NCI-H526 treated with DMSO at 0.1 percent for 48 hours (cell line): Measurements from ENCODE around the gene TNFRSF21.
"Not testable (repeated sequence)": the region's sequence is repeated elsewhere in the genome, so short reads cannot be mapped to it uniquely, and the experiment has no call there.

Source experiments
- DNase-seq: peaks from one replicate; lab custom pipeline; 2025; lab: John Stamatoyannopoulos, UW

Gene TNFRSF21, protein sequence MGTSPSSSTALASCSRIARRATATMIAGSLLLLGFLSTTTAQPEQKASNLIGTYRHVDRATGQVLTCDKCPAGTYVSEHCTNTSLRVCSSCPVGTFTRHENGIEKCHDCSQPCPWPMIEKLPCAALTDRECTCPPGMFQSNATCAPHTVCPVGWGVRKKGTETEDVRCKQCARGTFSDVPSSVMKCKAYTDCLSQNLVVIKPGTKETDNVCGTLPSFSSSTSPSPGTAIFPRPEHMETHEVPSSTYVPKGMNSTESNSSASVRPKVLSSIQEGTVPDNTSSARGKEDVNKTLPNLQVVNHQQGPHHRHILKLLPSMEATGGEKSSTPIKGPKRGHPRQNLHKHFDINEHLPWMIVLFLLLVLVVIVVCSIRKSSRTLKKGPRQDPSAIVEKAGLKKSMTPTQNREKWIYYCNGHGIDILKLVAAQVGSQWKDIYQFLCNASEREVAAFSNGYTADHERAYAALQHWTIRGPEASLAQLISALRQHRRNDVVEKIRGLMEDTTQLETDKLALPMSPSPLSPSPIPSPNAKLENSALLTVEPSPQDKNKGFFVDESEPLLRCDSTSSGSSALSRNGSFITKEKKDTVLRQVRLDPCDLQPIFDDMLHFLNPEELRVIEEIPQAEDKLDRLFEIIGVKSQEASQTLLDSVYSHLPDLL

DNA sequence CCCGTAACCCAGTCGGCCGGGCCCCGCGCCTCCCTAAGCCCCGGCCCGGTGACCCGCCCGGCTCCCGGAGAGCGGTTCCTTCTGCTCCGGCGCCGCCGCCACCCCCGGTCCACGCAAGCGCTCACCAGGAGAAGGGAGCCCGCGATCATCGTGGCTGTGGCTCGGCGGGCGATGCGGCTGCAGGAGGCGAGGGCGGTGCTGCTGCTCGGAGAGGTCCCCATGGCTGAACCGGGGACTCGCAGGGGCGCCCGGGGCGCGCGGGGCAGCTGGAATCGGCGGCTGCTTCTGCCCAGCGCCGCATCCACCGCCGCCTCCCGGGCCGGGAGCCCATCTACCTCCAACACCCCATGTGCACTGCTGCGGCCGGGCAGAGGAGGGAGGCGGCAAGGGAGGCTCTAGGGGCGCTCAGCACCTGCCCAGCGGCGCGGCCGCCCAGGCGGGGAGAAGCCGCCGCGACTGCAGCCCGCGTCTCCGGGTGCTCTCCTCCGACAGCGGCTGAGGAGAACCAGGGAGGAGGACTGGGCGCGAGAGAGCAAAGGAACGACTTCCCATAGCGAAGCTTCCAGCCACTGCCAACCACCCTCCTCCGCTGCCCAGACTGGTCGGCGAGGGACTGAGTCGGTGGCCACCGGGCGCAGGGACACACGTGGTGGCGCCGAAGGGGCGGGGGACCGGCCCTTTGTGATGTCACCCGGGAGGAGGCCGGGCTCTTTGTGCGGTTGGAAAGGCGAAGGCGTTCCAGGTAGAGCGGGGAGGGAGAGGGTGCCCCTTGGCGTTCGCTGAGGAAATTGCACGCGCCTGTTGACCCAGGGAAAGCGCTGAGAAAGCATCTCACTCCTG is at the start of gene TNFRSF21:
Gene TNFRSF21 (minus strand): TSS at position 615 of the 840 bp plus-strand sequence. CDS start 394 bp downstream, at position 221.
- peak; percentile 87 for DNase-seq

DNA sequence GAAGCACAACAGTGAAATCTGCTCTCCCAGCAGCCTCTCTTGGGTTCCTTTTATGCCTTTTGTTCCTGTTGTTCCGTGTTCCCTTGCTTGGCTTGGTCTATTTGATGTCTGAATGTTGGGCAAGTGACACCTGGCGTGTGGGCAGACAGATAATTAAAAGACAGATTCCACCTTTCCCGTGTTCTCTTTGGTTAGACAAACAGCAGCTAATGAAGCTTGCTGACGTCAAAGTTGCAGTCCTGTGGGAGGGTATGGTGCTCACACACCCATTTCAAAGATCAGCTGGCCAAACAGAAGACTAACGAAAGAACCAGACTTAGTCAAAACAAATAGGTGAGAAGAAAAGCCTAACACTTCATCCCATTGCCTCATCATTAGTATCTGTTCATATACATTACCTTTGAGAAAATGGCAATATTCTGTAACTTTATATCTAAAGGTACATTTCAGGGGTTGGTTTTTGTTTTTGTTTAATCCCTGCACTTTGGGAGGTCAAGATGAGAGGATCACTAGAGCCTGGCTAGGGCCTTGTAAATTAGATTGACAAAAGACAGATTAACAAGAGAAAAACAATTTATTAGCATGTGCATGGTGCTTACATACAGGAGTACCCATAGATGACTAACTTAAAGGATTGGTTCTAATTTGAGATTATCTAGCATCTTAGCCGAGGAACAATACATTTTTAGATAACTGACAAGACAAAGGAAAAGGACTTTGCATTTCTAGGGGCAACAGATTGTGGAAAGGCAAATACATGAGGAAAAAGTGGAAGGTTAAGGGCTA is 48.9 kb upstream of the TNFRSF21 start:
- no peak for DNase-seq

DNA sequence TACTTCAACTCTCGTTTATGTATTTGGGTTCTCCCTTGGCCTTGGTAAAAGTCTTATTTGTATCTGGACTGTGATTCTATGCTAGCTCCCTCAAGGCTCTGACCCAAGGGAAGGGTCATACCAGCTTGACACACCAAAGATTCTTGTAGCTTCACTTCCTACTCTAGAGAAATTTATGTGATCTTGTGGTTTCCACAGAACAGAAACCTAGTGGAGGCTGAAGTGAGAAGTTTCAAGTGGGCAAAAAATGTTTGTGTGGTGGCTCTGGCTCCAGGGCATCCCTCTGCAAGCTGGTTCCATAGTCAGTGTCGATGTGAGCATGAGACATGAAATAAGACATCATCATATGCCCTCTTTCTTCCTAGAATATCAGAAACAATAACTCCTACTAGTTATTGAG is 48.1 kb upstream of the TNFRSF21 start:
- DNase-seq = no peak

DNA sequence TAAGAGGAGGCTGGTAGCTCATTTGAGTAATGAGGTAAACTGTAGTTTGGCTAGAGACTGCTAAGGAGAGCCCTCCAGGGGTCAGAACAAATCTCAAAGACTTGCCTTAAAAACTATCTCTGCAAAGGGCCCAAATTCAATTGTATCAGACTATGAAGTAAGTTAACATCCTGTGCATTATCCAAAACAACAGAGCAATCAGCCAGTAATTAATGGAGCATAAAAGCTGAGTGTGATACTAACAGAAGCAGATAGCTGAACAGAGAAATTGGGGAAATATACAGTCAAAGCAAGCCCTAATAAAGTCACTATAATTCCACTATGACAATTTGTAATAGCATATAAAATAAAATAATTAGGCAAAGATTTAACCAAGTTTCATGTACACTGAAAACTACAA is 45.8 kb upstream of the TNFRSF21 start:
- no peak for DNase-seq

DNA sequence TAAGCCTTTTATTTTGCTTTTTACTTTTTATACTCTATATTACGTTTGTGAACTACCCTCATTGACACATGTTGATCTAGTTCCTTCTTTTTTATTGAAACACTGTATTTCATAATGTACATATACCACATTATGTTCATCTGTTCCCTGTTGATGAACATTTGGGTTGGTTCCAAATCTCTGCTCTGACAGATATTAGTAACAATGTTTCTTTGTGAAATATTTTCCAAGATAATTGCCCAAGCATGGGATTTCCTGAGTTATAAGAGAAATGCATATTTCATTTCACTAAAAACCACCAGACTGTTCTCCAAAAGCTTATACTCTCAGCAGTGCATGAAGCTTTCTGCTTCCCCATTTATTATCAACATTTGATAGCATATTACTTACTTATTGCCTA is 44.2 kb upstream of the TNFRSF21 start:
- no peak for DNase-seq

DNA sequence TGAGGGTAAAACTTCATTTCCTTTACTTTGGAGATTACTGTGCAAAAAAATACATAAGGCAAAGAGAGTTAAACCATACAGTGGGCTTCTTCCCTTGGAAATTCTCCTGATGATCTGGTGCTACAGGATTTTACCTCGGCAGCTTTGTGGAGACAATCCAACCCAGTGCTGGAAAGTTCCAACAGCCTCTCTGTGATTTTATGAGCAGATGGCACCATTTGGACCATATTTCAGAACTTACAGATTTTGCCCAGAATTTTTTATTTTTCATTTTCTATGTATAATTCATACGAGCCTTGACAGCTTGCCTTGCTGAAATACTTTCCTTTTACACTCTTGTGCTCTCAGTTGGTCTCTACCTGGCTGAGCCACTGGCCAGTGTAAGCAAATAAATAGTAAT is 43.3 kb upstream of the TNFRSF21 start:
- no peak for DNase-seq

DNA sequence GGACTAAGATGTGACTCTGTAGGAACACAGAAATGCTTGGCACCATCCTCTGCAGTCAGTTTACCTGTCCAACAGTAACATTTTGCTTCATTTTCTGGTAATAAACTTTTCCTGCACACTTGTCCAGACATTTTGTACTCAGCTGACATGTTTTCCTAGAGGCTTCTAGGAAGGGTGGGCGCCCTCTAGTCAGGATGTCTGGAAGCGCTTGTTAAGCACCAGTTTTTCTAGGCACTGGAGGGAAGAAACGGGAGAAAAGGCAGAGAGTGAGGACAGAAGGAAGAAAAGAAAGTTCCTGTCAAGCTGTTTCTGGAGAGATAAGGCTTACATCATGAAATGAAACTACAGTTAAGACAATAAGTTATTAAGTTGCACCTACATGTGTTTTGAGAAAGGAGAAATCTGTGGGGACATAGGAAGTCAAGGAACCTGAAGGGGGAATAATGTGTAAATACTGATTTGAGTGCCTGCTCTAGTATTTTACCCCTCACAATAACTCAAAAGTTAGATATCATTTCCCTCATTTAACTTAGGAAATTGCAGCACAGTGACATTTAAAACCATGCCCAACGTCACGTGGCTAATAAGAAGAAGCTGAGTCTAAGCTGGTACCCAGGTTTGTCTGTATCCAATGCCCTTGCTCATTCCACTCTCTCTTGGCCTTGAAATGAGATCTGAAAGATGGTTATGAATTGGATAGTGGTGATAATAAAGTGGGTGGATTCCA is 42.7 kb upstream of the TNFRSF21 start:
- DNase-seq = no peak

DNA sequence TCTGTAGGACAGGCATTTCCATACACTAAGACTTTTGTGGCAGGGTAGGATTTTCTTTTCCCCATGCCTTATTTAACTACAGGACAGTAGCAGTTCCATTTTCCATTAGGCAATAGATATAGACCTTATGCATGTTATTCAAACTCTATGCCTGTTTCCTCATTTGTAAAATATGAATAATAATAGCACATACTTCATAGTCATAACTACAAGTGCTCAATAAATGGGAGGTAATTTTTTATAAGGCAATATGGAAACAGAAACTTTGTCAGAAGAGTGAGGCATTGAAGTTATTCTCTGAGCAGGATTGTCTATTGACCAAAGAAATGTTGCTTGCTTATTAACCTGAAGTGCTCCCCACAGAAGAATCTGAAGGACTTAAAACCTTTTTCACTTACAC is 41.9 kb upstream of the TNFRSF21 start:
- DNase-seq = no peak

DNA sequence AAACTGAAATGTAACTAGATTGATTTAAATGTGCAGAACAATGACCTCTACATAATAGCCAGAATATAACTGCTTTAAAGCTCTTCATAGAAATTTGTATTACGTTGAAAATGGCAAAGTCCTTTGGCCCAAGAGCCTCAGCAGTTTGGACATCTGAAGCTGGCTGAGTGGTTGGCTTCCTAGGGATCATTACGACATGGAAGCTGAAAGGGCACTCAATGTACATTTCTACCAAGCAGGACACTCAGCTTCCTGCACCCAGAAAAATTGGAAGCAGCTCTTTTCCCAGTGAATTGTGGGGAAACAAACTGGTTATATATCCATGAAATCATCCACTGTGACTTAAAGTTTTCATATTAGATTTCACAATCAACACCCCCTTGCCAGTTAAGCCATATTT is 40.2 kb upstream of the TNFRSF21 start:
- no peak for DNase-seq

DNA sequence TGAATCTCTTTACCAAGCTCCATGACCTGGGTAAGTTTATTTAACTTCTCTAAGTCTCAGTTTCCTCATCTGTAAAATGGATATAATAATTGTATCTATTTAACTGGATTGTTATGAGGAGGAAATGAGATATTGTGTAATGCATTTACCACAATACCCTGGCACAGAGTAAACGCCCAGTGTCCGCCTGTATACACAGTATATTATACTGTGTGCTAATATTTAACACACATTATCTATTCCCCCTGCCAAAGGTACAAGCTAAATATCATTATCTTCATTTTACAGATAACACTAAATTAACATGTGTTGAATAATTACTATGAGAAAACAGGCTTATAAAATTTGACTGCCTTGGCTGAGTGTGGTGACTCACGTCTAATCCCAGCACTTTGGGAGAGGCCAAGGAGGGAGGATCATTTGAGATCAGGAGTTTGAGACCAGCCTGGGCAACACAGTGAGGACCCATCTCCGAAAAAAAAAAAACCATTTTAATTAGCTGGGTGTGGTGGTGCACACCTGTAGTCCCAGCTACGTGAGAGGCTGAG is 38.7 kb upstream of the TNFRSF21 start:
- DNase-seq = no peak

DNA sequence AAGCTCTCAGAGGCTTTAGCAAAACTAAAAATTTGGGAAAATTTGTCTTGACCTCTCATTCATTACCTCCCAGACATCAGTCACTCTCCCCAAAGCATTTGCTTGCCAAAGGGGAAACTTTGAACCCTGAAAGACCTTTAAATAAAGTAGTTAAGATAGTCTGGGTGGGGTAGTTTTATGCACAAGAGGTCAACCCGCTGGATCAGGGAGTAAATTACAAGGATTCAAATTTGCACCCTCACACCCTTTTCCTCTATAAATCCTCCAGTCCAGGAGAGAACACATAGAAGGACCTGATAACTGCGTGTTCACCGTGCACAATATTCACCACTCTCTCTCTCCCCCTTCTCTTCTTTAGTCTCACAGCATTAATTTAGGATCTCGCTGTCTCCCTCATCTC is 36.1 kb upstream of the TNFRSF21 start:
- no peak for DNase-seq

DNA sequence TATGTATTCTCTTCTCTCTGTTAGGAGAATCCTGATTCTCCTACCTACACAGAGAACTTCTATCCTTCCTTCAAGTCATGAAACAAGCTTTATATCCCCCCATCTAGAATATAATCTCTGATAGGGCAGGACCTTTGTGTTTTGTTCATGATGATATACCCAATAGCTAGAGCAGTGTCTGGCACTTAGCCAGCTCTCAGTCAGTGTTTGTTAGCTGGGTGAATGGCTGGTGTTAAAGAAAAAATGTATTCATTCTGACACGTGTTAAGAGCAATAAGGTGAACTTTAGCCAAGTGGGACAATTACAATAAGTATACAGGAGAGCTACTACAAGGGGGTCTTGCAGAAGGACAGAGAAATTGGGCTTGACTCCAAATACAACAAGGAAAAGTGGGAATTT is 34.3 kb upstream of the TNFRSF21 start:
- no peak for DNase-seq

DNA sequence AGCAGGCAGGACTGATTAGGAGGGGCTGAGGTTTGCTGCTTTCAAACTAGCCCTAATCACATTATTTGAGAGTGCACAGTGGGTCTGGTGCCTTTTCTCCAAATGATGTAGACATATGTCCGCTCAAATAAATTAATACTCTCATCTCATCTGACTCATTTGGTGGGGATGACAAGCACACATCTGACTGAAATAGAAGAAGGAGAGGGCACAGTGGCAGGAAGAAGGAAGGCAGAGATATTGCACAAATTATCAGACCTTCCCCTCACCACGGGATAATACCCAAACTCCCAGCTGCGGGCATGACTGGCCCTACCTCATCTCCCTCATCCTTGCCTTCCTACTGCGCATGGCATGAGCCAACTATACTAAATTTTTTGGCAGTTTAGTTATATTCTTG is 33.9 kb upstream of the TNFRSF21 start:
- DNase-seq = no peak

DNA sequence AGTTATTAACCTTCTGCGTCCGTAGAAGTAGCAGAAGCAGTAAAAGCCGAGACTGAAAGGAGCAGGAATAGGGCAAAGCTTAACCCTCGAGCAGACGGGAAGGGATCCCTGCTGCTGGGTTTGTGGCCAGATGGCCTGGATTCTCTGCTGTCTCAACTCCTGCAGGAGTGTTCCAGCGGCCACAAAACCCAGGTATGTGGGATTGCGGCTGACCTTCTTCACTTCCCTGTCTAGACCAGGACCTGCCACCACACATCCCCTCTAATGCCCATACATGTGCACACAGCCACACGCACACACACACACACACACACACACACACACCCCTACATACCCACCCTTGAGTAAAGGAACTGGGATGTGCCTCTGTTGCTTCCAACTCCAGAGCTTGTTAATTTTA is 33.1 kb upstream of the TNFRSF21 start:
- DNase-seq = no peak

DNA sequence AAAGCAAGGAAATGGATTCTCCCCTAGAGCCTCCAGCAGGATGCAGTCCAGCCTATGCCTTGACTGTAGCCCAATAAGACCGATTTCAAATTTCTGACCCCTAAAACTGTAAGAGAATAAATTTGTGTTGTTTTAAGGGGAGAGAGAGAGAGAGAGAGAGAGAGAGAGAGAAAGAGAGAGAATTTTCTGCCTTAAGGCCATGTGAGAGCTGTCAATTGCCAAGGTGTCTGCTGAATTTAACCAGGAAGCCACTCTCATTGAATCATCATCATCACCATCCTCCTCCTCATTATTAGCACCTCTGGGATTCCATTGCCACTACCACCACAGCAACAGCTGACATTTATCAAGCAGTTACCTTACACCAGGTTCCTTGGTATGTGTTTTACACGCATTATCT is 27.8 kb upstream of the TNFRSF21 start:
- DNase-seq = no peak

DNA sequence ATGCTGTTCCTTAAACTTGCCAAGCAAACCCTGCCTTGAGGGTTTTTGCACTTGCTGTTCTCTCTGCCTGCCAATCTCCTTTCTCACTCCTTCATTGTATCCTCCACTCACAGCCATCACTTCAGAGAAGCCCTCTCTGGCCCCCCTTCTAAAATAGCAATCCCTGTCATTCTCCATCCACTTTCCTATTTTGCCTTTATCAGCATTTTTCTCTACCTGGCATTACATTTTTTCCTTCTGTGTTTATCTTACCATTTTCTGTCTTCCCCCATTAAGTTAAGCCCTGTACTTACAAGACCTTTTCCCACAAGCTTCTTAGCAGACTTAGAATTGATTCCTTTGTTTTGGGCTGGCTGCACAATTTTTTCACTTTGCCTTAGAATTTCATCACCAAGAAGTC is 26.6 kb upstream of the TNFRSF21 start:
- no peak for DNase-seq

DNA sequence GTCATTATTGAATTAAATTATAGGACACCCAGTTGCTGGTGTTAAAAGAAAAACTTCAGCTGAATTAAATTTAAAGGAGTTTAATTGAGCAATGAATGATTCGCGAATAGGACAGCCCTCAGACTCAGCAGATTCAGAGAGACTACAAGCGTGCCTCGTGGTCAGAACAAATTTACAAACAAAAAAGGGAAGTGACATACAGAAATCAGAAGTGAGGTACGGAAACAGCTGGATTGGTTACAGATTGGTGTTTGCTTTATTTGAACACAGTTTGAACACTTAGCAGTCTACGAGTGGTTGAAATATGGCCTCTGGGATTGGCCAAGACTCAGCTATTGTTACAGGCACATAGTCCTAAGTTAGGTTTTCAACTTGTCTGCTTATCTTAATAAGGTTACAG is 25.8 kb upstream of the TNFRSF21 start:
- no peak for DNase-seq

DNA sequence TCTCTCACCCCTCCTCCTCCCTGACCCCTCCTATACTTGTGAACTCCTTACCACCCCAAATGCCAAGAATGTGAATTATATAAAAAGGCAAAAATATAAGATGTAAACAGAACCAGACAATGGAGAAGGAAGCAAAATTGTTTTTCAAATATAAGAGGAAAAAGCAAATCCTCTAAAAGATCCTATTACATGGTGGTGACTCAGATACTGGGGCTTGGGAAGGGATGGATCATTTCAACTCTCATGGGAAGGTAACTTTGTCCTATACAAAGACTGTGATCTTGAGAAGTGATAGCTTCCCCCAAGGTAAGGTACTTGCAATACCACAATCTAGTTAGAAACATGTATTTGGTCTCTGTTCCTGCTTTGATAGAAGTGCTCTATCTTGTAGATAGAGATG is 24.6 kb upstream of the TNFRSF21 start:
- no peak for DNase-seq

DNA sequence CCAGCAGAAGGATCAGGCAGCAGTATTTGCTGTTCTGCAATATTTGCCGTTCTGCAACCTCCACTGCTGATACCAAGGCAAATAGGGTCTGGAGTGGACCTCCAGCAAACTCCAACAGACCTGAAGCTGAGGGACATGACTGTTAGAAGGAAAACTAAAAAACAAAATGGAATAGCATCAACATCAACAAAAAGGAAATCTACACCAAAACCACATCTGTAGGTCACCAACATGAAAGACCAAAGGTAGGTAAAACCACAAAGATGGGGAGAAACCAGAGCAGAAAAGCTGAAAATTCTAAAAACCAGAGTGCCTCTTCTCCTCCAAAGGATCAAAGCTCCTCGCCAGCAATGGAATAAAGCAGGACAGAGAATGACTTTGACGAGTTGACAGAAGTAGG is 18.9 kb upstream of the TNFRSF21 start:
- not testable (repeated sequence) for DNase-seq

DNA sequence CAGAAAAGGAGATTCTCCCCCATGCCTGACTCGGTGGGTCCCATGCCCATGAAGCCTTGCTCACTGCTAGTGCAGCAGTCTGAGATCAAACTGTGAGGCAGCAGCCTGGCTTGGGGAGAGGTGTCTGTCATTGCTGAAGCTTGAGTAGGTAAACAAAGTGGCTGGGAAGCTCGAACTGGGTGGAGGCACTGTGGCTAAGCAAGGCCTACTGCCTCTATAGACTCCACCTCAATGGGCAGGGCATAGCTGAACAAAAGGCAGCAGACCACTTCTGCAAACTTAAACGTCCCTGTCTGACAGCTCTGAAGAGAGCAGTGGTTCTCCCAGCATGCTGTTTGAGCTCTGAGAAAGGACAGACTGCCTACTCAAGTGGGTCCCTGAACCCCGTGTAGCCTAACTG is 18.4 kb upstream of the TNFRSF21 start:
- not testable (repeated sequence) for DNase-seq

DNA sequence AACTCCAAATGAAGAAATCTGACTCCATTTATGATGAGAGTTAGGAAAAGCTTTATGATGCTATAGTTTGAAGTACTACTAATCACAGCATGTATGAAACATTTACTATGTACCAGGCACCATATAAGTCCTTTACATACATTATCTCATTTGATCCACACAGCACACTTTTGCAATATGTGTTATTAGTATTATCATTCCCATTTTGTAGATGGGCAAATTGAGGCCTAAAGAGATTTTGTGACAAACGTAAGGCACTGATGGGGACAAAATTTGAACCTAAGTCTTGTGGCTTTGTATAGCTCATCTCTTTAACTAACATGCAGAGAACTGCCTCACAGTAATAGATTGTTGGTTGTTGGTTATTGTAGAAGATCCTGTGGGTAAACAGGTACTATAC is 14.2 kb upstream of the TNFRSF21 start:
- no peak for DNase-seq
